Stimulated activated CD8-positive, alpha-beta memory T cell treated with anti-CD3 and anti-CD28 coated beads, Interleukin-7, amount 100 ng/mL, for 48 hours (primary cell): Measurements from ENCODE around the gene TNFRSF8.
"Not testable (repeated sequence)": the region's sequence is repeated elsewhere in the genome, so short reads cannot be mapped to it uniquely, and the experiment has no call there.

Source experiments
- DNase-seq, 2 donors: peaks; one replicate each; pipeline ENCODE4 v3.0.0-alpha.2; 2020; ENCODE audit warnings: low read depth in 1 of 2; ENCODE audit errors: extremely low read depth in 1 of 2

TNFRSF8 gene

GRCh38 chr1:12038356-12039163 is 24.5 kb upstream of the TNFRSF8 start:
- DNase-seq, result no peak

DNA sequence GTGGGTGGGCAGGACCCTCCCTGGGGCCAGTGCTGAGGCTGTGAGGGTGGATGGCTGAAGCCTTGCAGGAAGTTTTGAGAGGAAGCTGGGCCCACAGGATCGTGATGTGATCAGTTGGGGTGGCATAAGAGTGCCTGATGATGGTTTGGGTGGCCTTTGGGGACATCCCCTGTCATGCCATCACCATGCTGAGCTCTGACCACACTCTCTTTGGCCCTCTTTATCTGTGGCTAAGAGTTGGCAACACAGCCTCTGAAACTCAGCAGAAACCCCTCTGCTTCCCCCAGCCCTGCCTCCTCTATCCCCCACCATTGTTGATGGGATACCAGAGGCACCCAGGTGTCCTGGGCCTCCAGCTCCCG is 24.0 kb upstream of the TNFRSF8 start:
- no peak for DNase-seq

DNA sequence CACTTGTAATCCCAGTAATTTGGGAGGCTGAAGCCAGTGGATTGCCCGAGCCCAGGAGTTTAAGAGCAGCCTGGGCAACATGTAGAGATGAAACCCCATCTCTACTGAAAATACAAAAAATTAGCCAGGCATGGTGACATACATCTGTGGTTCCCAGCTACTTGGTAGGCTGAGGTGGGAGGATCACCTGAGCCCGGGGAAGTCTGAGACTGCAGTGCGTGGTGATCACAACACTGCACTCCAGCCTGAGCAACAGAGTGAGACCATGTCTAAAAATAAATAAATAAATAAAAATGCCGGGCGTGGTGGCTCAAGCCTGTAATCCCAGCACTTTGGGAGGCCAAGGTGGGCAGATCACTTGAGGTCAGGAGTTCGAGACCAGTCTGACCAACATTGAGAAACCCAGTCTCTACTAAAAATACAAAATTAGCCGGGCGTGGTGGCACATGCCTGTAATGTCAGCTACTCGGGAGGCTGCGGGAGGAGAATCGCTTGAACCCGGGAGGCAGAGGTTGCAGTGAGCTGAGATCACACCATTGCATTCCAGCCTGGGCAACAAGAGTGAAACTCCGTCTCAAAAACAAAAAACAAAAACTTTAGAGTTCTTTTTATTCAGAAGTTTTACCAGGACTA is 23.2 kb upstream of the TNFRSF8 start:
- not testable (repeated sequence) for DNase-seq

DNA sequence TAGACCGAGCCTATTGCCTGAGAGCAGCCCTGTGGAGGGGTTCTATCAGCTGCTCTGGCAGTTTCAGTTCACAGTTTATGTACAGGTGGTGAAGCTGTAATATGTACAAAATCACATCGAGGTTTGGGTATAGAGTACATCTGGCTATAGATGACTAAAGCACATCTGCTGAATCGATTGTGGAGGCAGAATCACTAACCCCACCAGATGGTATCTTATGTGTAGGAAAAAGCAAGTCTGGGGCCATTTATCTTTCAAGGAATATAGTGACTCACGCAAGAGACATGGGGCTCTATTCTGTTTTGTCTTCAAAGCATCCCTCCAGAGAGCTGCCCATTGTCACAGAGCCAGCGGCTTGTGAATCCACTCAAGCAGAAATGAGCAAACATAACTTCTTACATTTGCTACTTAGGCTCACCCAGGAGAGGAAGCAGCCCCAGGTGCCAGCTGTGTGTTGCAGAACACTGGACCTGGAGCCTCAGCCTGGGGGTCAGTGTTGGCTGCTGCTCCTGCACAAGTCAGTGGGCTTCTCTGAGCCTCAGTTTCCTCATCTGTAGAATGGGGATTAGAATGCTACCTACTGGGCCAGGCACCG is 22.5 kb upstream of the TNFRSF8 start:
- DNase-seq, result peak in 1 of 2 donors; percentile 37

GRCh38 chr1:12044187-12044877 is 18.8 kb upstream of the TNFRSF8 start:
- not testable (repeated sequence) for DNase-seq

GRCh38 chr1:12046749-12047119 is 16.4 kb upstream of the TNFRSF8 start:
- DNase-seq, result no peak

DNA sequence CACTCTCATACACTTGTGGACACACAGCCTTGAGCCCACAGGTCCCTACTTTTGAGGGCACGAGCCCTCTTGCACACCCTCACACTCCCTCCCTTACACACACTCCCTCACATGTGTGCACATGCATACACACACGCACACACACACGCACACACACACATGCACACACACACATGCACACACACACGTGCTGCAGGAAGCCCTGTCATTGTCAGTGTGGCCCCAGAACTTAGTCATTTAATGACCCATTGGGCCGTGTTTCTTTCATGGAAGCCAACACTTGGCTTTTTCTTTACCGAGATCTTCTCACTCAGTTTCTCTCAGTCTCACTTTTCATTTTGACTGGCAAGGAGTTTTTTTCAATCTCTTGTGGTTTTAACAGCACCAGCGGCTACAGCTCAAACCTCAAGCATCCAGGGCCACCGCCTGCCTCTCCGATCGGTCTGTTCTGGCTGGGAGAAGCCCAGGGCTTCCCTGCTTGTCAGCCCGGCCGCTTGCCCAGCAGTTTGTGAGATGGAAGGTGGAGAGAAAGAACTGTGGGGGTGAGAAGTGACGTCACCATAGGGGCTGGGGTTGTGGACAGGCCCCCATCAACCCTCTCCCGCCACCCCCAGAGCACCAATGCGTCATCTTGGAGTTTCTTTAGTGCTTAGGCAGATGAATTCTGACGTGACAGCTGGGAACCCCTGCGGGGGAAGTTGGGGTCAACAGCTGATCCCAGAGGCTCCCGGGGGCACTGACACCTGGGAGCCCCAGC is 15.8 kb upstream of the TNFRSF8 start:
- peak in 1 of 2 donors; percentile 73 for DNase-seq

DNA sequence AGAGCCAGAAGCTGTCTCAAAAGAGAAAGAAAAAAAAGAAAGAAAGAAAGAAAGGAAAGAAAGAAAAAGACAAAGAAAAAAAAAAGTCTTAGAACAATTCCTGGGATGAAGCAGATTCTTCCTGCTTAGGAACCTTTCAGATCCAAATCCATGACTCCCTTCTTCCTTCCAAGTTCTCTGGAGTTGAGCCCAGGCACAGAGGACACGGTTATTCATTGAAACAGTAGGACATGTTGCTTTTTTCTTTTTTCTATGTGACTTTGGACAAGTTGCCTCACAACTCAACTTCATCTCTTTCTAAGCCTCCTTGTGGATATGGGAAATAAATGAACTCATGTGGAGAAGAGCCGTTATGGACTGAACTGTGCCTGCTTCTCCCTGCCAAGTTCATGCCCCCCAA is 14.7 kb upstream of the TNFRSF8 start:
- no peak for DNase-seq

DNA sequence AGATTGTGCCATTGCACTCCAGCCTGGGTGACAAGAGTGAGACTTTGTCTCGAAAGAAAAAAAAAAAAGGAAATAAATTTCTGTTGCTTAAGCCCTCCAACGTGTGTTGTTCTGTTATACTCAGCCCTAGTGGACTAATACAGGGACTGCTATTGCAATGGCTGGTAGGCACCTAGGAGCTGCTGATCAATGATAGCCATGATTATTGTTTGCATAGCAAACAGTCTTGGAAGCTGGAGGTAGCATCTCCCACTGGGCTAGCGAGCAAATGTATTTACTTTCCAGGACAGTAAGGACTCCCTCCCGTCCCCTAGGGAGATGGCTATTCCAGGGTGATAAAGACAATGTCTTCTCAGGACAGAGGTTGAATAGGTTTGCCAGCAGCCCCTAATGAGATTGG is 13.5 kb upstream of the TNFRSF8 start:
- DNase-seq, result no peak

GRCh38 chr1:12051361-12051760 is 11.7 kb upstream of the TNFRSF8 start:
- no peak for DNase-seq

GRCh38 chr1:12052008-12052573 is 11.0 kb upstream of the TNFRSF8 start:
- DNase-seq, result peak in 1 of 2 donors; percentile 47

GRCh38 chr1:12052997-12053686 is 10.0 kb upstream of the TNFRSF8 start:
- no peak for DNase-seq

DNA sequence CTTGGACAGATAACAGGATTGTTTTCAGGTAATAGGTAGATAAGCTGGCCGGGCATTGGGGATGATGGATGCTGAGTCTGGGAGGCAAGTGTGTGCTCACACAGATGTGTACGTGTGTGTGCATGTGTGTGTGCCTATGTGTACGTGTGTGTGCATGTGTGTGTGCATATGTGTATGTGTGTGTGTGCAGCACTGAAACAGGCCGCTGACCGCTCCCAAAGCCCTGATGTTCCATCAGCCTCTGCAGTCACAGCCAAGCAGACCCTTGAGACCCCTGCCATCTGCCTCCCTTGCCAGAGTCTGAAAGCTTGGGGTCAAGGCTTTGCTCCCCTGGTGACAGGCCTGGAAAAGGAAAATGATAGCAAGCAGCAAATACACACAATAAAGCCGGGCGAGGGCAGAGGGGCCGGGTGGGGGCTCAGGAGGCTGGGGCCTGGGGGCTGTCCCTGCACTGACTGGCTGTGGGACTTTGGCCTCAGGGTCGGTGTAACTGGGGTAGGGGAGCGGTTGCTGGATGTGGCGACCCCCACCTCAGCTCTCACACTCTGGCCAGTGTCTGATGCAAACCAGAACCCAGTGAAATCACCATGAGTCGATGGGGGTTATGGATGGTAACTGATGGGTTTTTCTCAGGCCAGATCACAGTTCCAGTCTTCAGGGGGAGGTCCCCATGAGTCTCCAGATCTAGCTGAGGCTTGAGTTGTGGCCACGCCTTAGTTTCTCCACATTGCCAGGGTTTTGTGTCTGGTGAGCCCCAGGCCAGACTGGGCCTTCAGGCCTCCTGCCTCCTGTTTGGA is 9.2 kb upstream of the TNFRSF8 start:
- DNase-seq, result peak in 1 of 2 donors; percentile 54

GRCh38 chr1:12055259-12055658 is 7.8 kb upstream of the TNFRSF8 start:
- no peak for DNase-seq

DNA sequence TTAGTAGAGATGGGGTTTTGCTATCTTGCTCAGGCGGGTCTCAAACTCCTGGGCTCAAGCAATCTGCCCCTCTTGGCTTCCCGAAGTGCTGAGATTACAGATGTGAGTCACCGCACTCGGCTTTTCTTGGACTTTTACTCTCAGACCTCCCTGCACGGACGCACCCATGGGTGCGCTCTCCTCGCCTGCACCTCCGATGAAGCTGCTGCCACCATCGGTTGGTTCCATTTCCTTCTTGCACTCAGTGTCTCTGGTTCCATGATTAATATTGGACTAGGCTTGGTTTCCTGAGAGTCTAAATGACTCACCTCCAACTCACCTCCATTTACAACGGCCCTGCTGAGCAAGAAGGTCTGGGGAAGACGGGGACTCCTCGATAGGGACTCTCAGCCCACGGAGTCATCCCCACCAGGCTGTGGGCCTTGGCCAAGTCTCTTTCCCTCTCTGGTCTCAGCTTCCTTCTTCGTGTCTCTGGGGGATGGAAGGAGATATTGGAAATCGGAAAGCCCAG is 6.7 kb upstream of the TNFRSF8 start:
- peak in 1 of 2 donors; percentile 54 for DNase-seq

DNA sequence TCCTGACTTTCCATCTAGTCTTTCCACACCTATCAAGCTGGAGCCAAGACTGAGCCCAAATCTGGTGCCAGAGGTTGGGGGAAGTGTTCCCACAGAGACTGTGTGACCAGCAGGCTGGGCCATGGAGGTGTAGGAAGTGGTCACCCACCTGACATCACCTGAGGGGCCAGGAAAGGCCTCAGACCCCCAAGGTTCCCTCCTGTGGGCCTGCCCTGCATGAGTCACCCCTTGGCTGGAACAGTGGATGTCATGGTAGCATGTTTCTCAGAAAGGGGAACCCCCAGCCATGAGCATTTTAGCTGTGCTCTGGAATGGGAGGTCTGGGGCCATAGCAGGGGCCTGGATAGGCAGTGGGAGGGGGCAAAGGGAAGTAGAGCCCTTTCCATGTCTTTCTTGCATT is 5.7 kb upstream of the TNFRSF8 start:
- DNase-seq, result peak in 1 of 2 donors; percentile 73

GRCh38 chr1:12057940-12058687 is 5.0 kb upstream of the TNFRSF8 start:
- no peak for DNase-seq

GRCh38 chr1:12059226-12059625 is 3.9 kb upstream of the TNFRSF8 start:
- no peak for DNase-seq
